ENCODE results near the gene RND3. TPM values are rescaled to one million over a fixed set of nuclear protein-coding genes. Genes with fewer than 3 reads are reported as not detected.

The RND3 gene
- total RNA-seq, 1 donor from 2014 or later: 32.6 TPM

- H3K4me3 ChIP-seq: no peak overlapping the region
- H3K27ac ChIP-seq: no peak overlapping the region
- intact Hi-C loops (cut with DNase I): no loop called here
- no peaks in the 10 kb centered on the region for H3K36me3 ChIP-seq
- no peaks in the 10 kb centered on the region for H3K4me1 ChIP-seq
- H3K9me3 ChIP-seq: no peaks in the 10 kb centered on the region
- ATAC-seq: no peak
- DNase-seq: no peak
- no peak for TF ChIP-seq CTCF (IDR thresholded peaks at IDR 0.05)
- no peaks in the 10 kb centered on the region for H3K27me3 ChIP-seq
Measured at GRCh38 chr2:150507071-150507470, 19.6 kb upstream of the RND3 start.

- DNase-seq: no peak
- H3K36me3 ChIP-seq: no peaks in the 10 kb centered on the region
- TF ChIP-seq CTCF (IDR thresholded peaks at IDR 0.05): no peak
Measured at GRCh38 chr2:150505178-150505577, 17.7 kb upstream of the RND3 start.

GRCh38 chr2:150495993-150496627 is 8.6 kb upstream of the RND3 start:
- no peak for TF ChIP-seq CTCF (IDR thresholded peaks at IDR 0.05)
- ATAC-seq (no peak), DNase-seq (no peak)
- no peaks in the 10 kb centered on the region for H3K9me3 ChIP-seq
- H3K4me3 ChIP-seq: no peak overlapping the region
- intact Hi-C loops (cut with DNase I): loop anchor here (10.0 kb wide), 1 partner anchor 901 kb away; no protein-coding TSS in a partner anchor
- H3K27ac ChIP-seq: no peak overlapping the region
- no peaks in the 10 kb centered on the region for H3K36me3 ChIP-seq
- H3K27me3 ChIP-seq: no peaks in the 10 kb centered on the region
- no peaks in the 10 kb centered on the region for H3K4me1 ChIP-seq

More at GRCh38 chr2:150505178-150505577, 17.7 kb upstream of the RND3 start:
- Histone ChIP-seq H3K9me3 (no peaks in the 10 kb centered on the region), H3K4me1 (no peaks in the 10 kb centered on the region), H3K27ac (no peak overlapping the region), H3K4me3 (no peak overlapping the region), H3K27me3 (no peaks in the 10 kb centered on the region)
- intact Hi-C loops (cut with DNase I): no loop called here
- ATAC-seq: no peak

GRCh38 chr2:150495001-150495400 is 7.5 kb upstream of the RND3 start:
- no peak overlapping the region for H3K27ac ChIP-seq
- no peaks in the 10 kb centered on the region for H3K27me3 ChIP-seq
- TF ChIP-seq CTCF (IDR thresholded peaks at IDR 0.05): no peak
- ATAC-seq: no peak
- no peaks in the 10 kb centered on the region for H3K4me1 ChIP-seq
- intact Hi-C loops (cut with DNase I): loop anchor here (10.0 kb wide), 1 partner anchor 900 kb away; no protein-coding TSS in a partner anchor
- no peak for DNase-seq
- no peaks in the 10 kb centered on the region for H3K9me3 ChIP-seq
- no peaks in the 10 kb centered on the region for H3K36me3 ChIP-seq
- no peak overlapping the region for H3K4me3 ChIP-seq

- intact Hi-C loops (cut with DNase I): loop anchor here (10.0 kb wide), 1 partner anchor 900 kb away; no protein-coding TSS in a partner anchor
- H3K4me1 ChIP-seq: no peaks in the 10 kb centered on the region
- TF ChIP-seq CTCF (IDR thresholded peaks at IDR 0.05): no peak
- H3K4me3 ChIP-seq: no peak overlapping the region
- H3K27me3 ChIP-seq: no peaks in the 10 kb centered on the region
- H3K9me3 ChIP-seq: no peaks in the 10 kb centered on the region
- ATAC-seq: no peak
- H3K36me3 ChIP-seq: no peaks in the 10 kb centered on the region
- DNase-seq: no peak
- no peak overlapping the region for H3K27ac ChIP-seq
Measured at GRCh38 chr2:150494234-150494945, 6.9 kb upstream of the RND3 start.
